ENCODE data around the gene ERC2.

Gene ERC2

GRCh38 chr3:56323986-56324420 is 144.3 kb downstream of the ERC2 start:
- no peak overlapping the region for H3K9ac ChIP-seq (ENCODE audit: low read length)
- H3K4me3 ChIP-seq (ENCODE audit: low read depth, low read length, poor library complexity, severe bottlenecking), result no peak overlapping the region
- no peaks in the 10 kb centered on the region for H3K79me2 ChIP-seq (ENCODE audit: insufficient read depth, low read length)
- no peaks in the 10 kb centered on the region for H3K9me3 ChIP-seq (ENCODE audit: low read length)
- peak overlapping the region; percentile 71 for H3K27ac ChIP-seq (ENCODE audit: low read depth, low read length, poor library complexity, severe bottlenecking)
- no peaks in the 10 kb centered on the region for H3K9me2 ChIP-seq (ENCODE audit: low read depth, low read length)
- no peaks in the 10 kb centered on the region for H3K27me3 ChIP-seq (ENCODE audit: insufficient read depth, low read length)
- peaks cover 55% of the 10 kb centered on the region for H3K4me1 ChIP-seq (ENCODE audit: insufficient read depth, low read length, severe bottlenecking)
- H3F3A ChIP-seq (ENCODE audit: insufficient read depth, low read length), result no peaks in the 10 kb centered on the region
- no peak overlapping the region for H3K4me2 ChIP-seq (ENCODE audit: low read length)
- no peak for TF ChIP-seq CTCF (IDR thresholded peaks at IDR 0.05; ENCODE audit: low read length)
- TF ChIP-seq EZH2 (IDR thresholded peaks at IDR 0.05; ENCODE audit: borderline replicate concordance, low read length), result no peak
- no peaks in the 10 kb centered on the region for H4K20me1 ChIP-seq (ENCODE audit: insufficient read depth, low read length)
- H3K36me3 ChIP-seq (ENCODE audit: insufficient read depth, low read length), result no peaks in the 10 kb centered on the region
- no peak overlapping the region for H2AFZ ChIP-seq (ENCODE audit: low read length)

- peak overlapping the region; percentile 71 for H3K27ac ChIP-seq (ENCODE audit: low read depth, low read length, poor library complexity, severe bottlenecking)
- H2AFZ ChIP-seq (ENCODE audit: low read length), result no peak overlapping the region
- H3K27me3 ChIP-seq (ENCODE audit: insufficient read depth, low read length), result no peaks in the 10 kb centered on the region
- H3K4me3 ChIP-seq (ENCODE audit: low read depth, low read length, poor library complexity, severe bottlenecking), result no peak overlapping the region
- no peak overlapping the region for H3K4me2 ChIP-seq (ENCODE audit: low read length)
- H3K79me2 ChIP-seq (ENCODE audit: insufficient read depth, low read length), result no peaks in the 10 kb centered on the region
- no peaks in the 10 kb centered on the region for H4K20me1 ChIP-seq (ENCODE audit: insufficient read depth, low read length)
- no peak overlapping the region for H3K9ac ChIP-seq (ENCODE audit: low read length)
- no peaks in the 10 kb centered on the region for H3K9me3 ChIP-seq (ENCODE audit: low read length)
- peaks cover 55% of the 10 kb centered on the region for H3K4me1 ChIP-seq (ENCODE audit: insufficient read depth, low read length, severe bottlenecking)
- no peaks in the 10 kb centered on the region for H3K36me3 ChIP-seq (ENCODE audit: insufficient read depth, low read length)
- no peak for TF ChIP-seq EZH2 (IDR thresholded peaks at IDR 0.05; ENCODE audit: borderline replicate concordance, low read length)
- no peak for TF ChIP-seq CTCF (IDR thresholded peaks at IDR 0.05; ENCODE audit: low read length)
- no peaks in the 10 kb centered on the region for H3F3A ChIP-seq (ENCODE audit: insufficient read depth, low read length)
- H3K9me2 ChIP-seq (ENCODE audit: low read depth, low read length), result no peaks in the 10 kb centered on the region
Measured at GRCh38 chr3:56322862-56323261, 145.4 kb downstream of the ERC2 start.

GRCh38 chr3:56321892-56322291 is 146.4 kb downstream of the ERC2 start:
- TF ChIP-seq EZH2 (IDR thresholded peaks at IDR 0.05; ENCODE audit: borderline replicate concordance, low read length), result no peak
- TF ChIP-seq CTCF (IDR thresholded peaks at IDR 0.05; ENCODE audit: low read length), result no peak
- Histone ChIP-seq H2AFZ (ENCODE audit: low read length) (no peak overlapping the region), H3K79me2 (ENCODE audit: insufficient read depth, low read length) (no peaks in the 10 kb centered on the region), H4K20me1 (ENCODE audit: insufficient read depth, low read length) (no peaks in the 10 kb centered on the region), H3K4me3 (ENCODE audit: low read depth, low read length, poor library complexity, severe bottlenecking) (no peak overlapping the region), H3K9me2 (ENCODE audit: low read depth, low read length) (no peaks in the 10 kb centered on the region), H3K36me3 (ENCODE audit: insufficient read depth, low read length) (no peaks in the 10 kb centered on the region), H3K4me2 (ENCODE audit: low read length) (no peak overlapping the region), H3K9ac (ENCODE audit: low read length) (no peak overlapping the region), H3K4me1 (ENCODE audit: insufficient read depth, low read length, severe bottlenecking) (peaks cover 55% of the 10 kb centered on the region), H3K9me3 (ENCODE audit: low read length) (no peaks in the 10 kb centered on the region), H3K27me3 (ENCODE audit: insufficient read depth, low read length) (no peaks in the 10 kb centered on the region), H3K27ac (ENCODE audit: low read depth, low read length, poor library complexity, severe bottlenecking) (peak overlapping the region; percentile 71), H3F3A (ENCODE audit: insufficient read depth, low read length) (no peaks in the 10 kb centered on the region)
